GM12878 (cell line): ENCODE measurements around the gene IFI44L. TPM values are rescaled to one million over a fixed set of nuclear protein-coding genes. Genes with fewer than 3 reads are reported as not detected.

ENCODE experiments used
- ATAC-seq: fragments of 200-7000 bp; cut with Tn5 transposase; 3 replicates; pipeline ENCODE4 v1.9.1; 2020; ENCODE audit warnings: mild to moderate bottlenecking, moderate library complexity
- BruUV-seq: library from RNA; stranded (reverse); fragments of 400-500 nt; replicated peaks from 2 replicates; lab custom pipeline; 2021; lab: Mats Ljungman, UMichigan
- CTCF ChIA-PET: fragments of 300-600 bp; sonication (Branson Sonifier 250); formaldehyde crosslinking; extraction: SDS; loops from one replicate; lab custom pipeline; 2021; ENCODE audit warnings: inconsistent platforms; lab: Yijun Ruan, JAX
- POLR2A ChIA-PET: fragments of 350-600 bp; formaldehyde crosslinking; extraction: SDS; loops from one replicate; lab custom pipeline; 2021; ENCODE audit warnings: inconsistent platforms; lab: Charles Lee
- RAD21 ChIA-PET: fragments of 300-600 bp; sonication (Branson Sonifier 250); formaldehyde crosslinking; loops from one replicate; lab custom pipeline; 2023; ENCODE audit warnings: antibody characterized with exemption; ENCODE audit not compliant: unreplicated experiment; lab: Charles Lee
- SMC1A ChIA-PET: fragments of 300-600 bp; sonication (Branson Sonifier 250); formaldehyde crosslinking; loops from one replicate; lab custom pipeline; 2023; ENCODE audit not compliant: unreplicated experiment, uncharacterized antibody; lab: Charles Lee
- DNase-seq: peaks from one replicate; pipeline ENCODE4 v3.0.0-alpha.2; 2011; ENCODE audit warnings: low read depth, low spot score
- FAIRE-seq: peaks from 3 replicates; lab custom pipeline; 2011; peaks lifted over from hg19 to GRCh38; lab: Jason Lieb, UNC
- H2AFZ ChIP-seq: 2 replicates; pipeline ENCODE4 v1.6.0; 2011; ENCODE audit warnings: low read depth, low read length, control low read depth; ENCODE audit not compliant: control insufficient read depth
- H3K27ac ChIP-seq: 2 replicates; pipeline ENCODE4 v1.5.1; 2011; ENCODE audit warnings: control low read depth; ENCODE audit not compliant: control insufficient read depth, insufficient read depth
- H3K27me3 ChIP-seq, 2 experiments: replicated peaks in 1 of 2; 2 replicates each; pipeline versions ENCODE4 v1.6.0 to v1.6.1; 2011; ENCODE audit warnings: low read length in 1 of 2; ENCODE audit not compliant: control insufficient read depth in 2 of 2, insufficient read depth in 2 of 2
- H3K36me3 ChIP-seq, 2 experiments: 2 replicates each; pipeline ENCODE4 v1.5.1; 2011; ENCODE audit warnings: low read length in 1 of 2; ENCODE audit not compliant: control insufficient read depth in 2 of 2, insufficient read depth in 2 of 2
- H3K4me1 ChIP-seq: 2 replicates; pipeline ENCODE4 v1.6.1; 2011; ENCODE audit warnings: mild to moderate bottlenecking, low read length, moderate library complexity, mixed read lengths; ENCODE audit not compliant: control insufficient read depth, insufficient read depth
- H3K4me2 ChIP-seq: 2 replicates; pipeline ENCODE4 v1.6.0; 2011; ENCODE audit warnings: control low read depth; ENCODE audit not compliant: control insufficient read depth, insufficient read depth
- H3K4me3 ChIP-seq: fragments of 200-600 bp; sonication (generic); 2 replicates; pipeline ENCODE4 v1.5.1; 2016
- H3K79me2 ChIP-seq: 2 replicates; pipeline ENCODE4 v1.6.0; 2011; ENCODE audit warnings: low read length; ENCODE audit not compliant: control insufficient read depth, insufficient read depth
- H3K9ac ChIP-seq: 2 replicates; pipeline ENCODE4 v1.8.0; 2011; ENCODE audit warnings: low read length, control low read depth, mixed read lengths; ENCODE audit not compliant: control insufficient read depth, insufficient read depth
- H3K9me3 ChIP-seq: replicated peaks from 3 replicates; pipeline ENCODE4 v1.5.1; 2011; ENCODE audit warnings: mild to moderate bottlenecking, low read length; ENCODE audit not compliant: control insufficient read depth, insufficient read depth
- H4K20me1 ChIP-seq: 2 replicates; pipeline ENCODE4 v1.6.0; 2011; ENCODE audit not compliant: control insufficient read depth, insufficient read depth
- CTCF ChIP-seq, 3 experiments: IDR thresholded peaks in 2 of 3; conservative IDR thresholded peaks in 1 of 3; 2 replicates each; pipeline ENCODE4 v1.5.1; 2011; ENCODE audit warnings: low read depth in 3 of 3, low read length in 3 of 3, mild to moderate bottlenecking in 3 of 3, control low read depth in 2 of 3, moderate library complexity in 2 of 3, inconsistent platforms in 1 of 3, mixed read lengths in 1 of 3; ENCODE audit not compliant: control insufficient read depth in 2 of 3, insufficient read depth in 1 of 3; ENCODE audit errors: extremely low read depth in 1 of 3
- NFYB ChIP-seq: IDR thresholded peaks from 2 replicates; pipeline ENCODE4 v1.6.1; 2011; ENCODE audit warnings: low read depth, mild to moderate bottlenecking, low read length, improper control_type of control experiment, moderate library complexity; ENCODE audit not compliant: insufficient read depth
- PAX5 ChIP-seq: IDR thresholded peaks from 2 replicates; pipeline ENCODE4 v1.6.1; 2011; ENCODE audit warnings: low read depth, low read length, borderline replicate concordance
- RAD21 ChIP-seq: IDR thresholded peaks from 2 replicates; pipeline ENCODE4 v1.6.1; 2011; ENCODE audit warnings: mild to moderate bottlenecking, low read depth, low read length, moderate library complexity; ENCODE audit not compliant: insufficient read depth
- SMC3 ChIP-seq: IDR thresholded peaks from 2 replicates; pipeline ENCODE4 v1.6.1; 2011; ENCODE audit warnings: low read length, improper control_type of control experiment, borderline replicate concordance
- USF2 ChIP-seq: IDR thresholded peaks from 2 replicates; pipeline ENCODE4 v1.6.1; 2011; ENCODE audit warnings: low read depth, low read length, improper control_type of control experiment, borderline replicate concordance
- WRNIP1 ChIP-seq: IDR thresholded peaks from 2 replicates; pipeline ENCODE4 v1.6.1; 2011; ENCODE audit warnings: low read depth, low read length, improper control_type of control experiment, borderline replicate concordance
- ZNF687 ChIP-seq: fragments of 450-650 bp; IDR thresholded peaks from 2 replicates; pipeline ENCODE4 v1.6.1; 2017; ENCODE audit warnings: mild to moderate bottlenecking, moderate library complexity
- WGBS: methylation state at CpG from one replicate; pipeline ENCODE4 v1.1.6; 2016; ENCODE audit warnings: low lambda C conversion rate; ENCODE audit not compliant: insufficient replicate concordance, insufficient coverage; ENCODE audit errors: missing lambda C conversion rate; 5-methylcytosine and 5-hydroxymethylcytosine counted together
- in situ Hi-C: fragments of 300-500 bp; cut with MboI; formaldehyde crosslinking; loops from 9 replicates; pipeline ENCODE4 v1.14.3; 2018; ENCODE audit warnings: mixed read lengths
- intact Hi-C: fragments of 100-400 bp; cut with micrococcal nuclease; formaldehyde crosslinking; loops from one replicate; pipeline ENCODE4 v1.14.2; 2022; ENCODE audit not compliant: unreplicated experiment
- polyA plus RNA-seq, 11 experiments: library from polyadenylated mRNA; depleted of rRNA in 4 of 11; unstranded in 6 of 11; stranded (reverse) in 5 of 11; fragments of >200 nt; fragmentation: Nextera tagmentation in 4 of 11; fragmentation: Illumina TruSeq in 1 of 11; extraction: Ambion mirVana in 4 of 11; extraction: Trizol in 1 of 11; gene quantifications; 1 replicate in 1 of 11; 2 replicates in 10 of 11; pipeline versions ENCODE4 v1.2.1 to v1.2.3, GENCODE V29; 2011 to 2016; ENCODE audit warnings: inconsistent platforms in 2 of 11, missing spikeins in 2 of 11, low read depth in 1 of 11
- total RNA-seq, 4 experiments: library from RNA; depleted of rRNA in 3 of 4; stranded (reverse); fragments of >200 nt in 3 of 4; fragmentation: Illumina TruSeq in 1 of 4; extraction: Trizol in 1 of 4; gene quantifications; 2 replicates each; pipeline versions ENCODE4 v1.2.1 to v1.2.3, GENCODE V29; 2013 to 2021

Gene IFI44L
- total and polyA plus RNA-seq, 10 of the 15 experiments (the other 5 are each of a cell fraction or from before 2014, with no cell fraction given), result 58.0 to 371 (median 173) TPM

- Histone ChIP-seq H3K4me1 (peaks cover 11% of the 10 kb centered on the region), H4K20me1 (no peaks in the 10 kb centered on the region), H3K27ac (no peak overlapping the region), H3K4me2 (no peak overlapping the region), H3K9me3 (no peaks in the 10 kb centered on the region; the same call in 2 of the 3 replicates), H3K36me3 (no peaks in the 10 kb centered on the region; a peak in 1 of 4 replicates), H3K27me3 (no peaks in the 10 kb centered on the region), H2AFZ (no peak overlapping the region), H3K79me2 (no peaks in the 10 kb centered on the region), H3K4me3 (no peak overlapping the region), H3K9ac (no peak overlapping the region)
- ChIA-PET SMC1A (interaction anchor here (0.7 to 6.6 kb wide), 17 partner anchors 11 to 545 kb away, joined by 3 to 78 read pairs (median 5); partner anchors contain the start of genes IFI44 and IFI44L), RAD21 (interaction anchor here (0.7 to 5.4 kb wide), 12 partner anchors 19 to 545 kb away, joined by 3 to 58 read pairs (median 6); partner anchors contain the start of genes IFI44 and IFI44L), CTCF (interaction anchor here (0.6 to 8.9 kb wide), 24 partner anchors 11 to 545 kb away, joined by 3 to 127 read pairs (median 5); partner anchors contain the start of gene IFI44L), POLR2A (interaction anchor here (1.0 kb wide), 1 partner anchor 12 kb away, joined by 3 read pairs; no protein-coding TSS in a partner anchor)
- in situ Hi-C loops (no loop called here), intact Hi-C loops (loop anchor here (1.0 to 10.0 kb wide), 4 partner anchors 59 to 544 kb away; no protein-coding TSS in a partner anchor)
- BruUV-seq, result no TSS peak
- ATAC-seq (peak; percentile 70), DNase-seq (no peak), FAIRE-seq (peak; percentile 80)
- 54% methylated on average over 9 of the region's 9 CpGs for WGBS
- TF ChIP-seq USF2, result no peak
- peak; percentile 80; the same call in 1 of the 2 replicates for TF ChIP-seq SMC3
- TF ChIP-seq CTCF (IDR thresholded peaks at IDR 0.05 in 2 of 3, conservative IDR thresholded peaks at IDR 0.05 in 1 of 3; ENCODE audit: control insufficient read depth in 2 of 3, extremely low read depth in 1 of 3, insufficient read depth in 1 of 3, low read depth in 3 of 3, low read length in 3 of 3), result peak; percentile 54 to 76 (median 56)
- no peak for TF ChIP-seq NFYB
- TF ChIP-seq WRNIP1, result no peak
- no peak for TF ChIP-seq PAX5
- TF ChIP-seq ZNF687, result no peak
- TF ChIP-seq RAD21, result peak; percentile 86
These were observed 56.2 kb downstream of the IFI44L start for GRCh38 chr1:78676347-78676982.
